Hematopoietic multipotent progenitor cell treated with erythropoietin and hydrocortisone succinate and interleukin-3 and kit ligand, for 17 days (in vitro differentiated cells): Measurements from ENCODE around the gene PRKACA.

Experiments used
- DNase-seq: peaks from one replicate; pipeline ENCODE4 v3.0.0-alpha.2; 2015; ENCODE audit warnings: low spot score

The PRKACA gene

DNA sequence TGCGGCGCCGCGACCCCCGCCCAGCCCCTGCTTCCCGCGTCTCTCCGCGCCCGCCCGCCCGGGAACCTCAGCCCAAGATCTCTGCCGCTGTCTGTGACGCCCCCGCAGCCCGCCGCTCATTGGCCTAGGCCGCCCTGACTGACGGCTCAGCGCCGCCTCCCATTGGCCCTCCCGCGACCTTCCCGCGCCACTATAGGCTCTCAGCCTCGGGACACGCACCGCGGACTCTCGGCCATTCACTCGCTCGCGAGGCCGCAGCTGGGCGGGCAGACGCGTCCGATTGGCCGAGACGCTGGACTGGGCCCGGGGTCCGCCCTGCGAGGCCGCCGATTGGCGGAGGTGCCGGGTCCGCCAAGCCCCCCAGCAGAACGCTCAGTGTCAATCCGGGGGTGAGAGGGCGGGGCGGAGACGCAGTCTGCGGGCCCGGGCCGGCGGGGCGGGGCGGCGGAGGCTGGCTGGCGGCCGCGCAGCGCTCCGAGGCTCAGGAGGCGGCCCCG lies at the start of gene PRKACA:
Gene PRKACA, minus strand, starts transcription at position 95 of the 497 bp plus-strand sequence. CDS start 215 bp downstream, outside the sequence.
- peak; percentile 96 for DNase-seq

DNA sequence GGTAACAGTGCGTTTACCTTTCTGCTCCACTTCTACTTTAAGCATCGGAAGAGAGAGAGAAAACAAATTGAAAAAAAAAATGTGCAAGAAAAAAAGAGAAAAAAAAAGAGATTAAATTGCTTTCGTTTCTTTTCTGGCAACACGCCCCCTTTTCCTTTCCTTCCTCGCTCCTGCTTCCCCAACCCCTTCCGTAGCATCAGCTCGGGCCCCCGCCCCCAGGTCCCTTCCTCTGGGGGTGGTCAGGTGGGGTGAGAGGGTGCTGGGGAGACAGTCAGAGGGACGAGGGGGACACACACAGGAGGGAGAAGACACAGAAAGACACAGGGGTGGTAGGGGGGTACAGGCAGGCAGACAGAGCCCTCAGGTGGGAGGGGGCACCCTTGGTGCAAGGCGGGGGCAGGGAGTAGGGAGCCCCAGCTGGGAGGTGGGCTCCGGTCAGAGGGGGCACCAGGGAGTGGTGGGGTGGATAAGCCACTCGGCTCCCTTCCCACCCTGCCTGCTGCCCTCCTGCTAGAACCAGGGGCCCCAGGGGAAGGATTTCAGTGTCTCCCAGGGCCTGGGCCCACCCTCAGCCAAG lies 49.5 kb upstream of the PRKACA start:
- DNase-seq: no peak

DNA sequence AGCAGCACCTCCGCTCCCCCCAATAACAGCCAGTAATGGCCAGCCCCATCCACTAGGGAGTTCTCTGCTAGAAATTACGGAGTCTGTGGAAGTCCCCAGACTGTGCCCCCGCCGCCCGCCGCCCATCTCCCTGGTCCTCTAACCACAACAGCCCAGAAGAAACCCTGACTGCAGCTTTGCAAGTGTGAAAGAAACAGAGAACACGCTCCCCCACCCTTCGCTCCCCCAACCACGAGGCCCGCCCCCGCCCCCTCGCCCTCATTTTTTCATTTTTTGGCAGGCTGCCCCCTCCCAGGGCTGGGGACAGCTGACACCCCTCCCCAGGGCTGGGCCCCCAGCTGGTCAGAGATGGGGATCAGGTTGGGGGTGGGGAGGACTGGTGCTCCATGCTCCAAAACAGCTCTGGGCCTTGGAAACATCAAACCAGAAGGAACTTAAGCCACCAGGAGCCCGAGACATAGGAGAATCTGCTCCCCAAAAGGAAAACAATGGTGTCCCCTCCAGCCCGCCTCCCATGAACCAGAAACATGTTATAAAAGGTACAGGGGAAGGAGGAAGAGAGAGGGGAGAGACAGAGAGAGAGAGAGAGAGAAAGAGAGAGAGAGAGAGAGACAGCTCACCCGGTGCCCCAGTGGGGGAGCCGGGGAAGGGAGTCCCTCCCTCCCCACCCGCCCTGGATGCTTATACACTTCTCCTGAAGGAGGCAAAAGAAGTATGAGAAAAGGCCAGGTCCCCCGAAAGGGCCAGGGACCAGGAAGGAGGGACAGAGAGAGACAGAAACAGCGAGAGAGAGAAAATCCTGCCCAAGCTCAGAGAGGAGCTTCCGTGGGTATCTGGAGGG lies 48.6 kb upstream of the PRKACA start:
- no peak for DNase-seq

DNA sequence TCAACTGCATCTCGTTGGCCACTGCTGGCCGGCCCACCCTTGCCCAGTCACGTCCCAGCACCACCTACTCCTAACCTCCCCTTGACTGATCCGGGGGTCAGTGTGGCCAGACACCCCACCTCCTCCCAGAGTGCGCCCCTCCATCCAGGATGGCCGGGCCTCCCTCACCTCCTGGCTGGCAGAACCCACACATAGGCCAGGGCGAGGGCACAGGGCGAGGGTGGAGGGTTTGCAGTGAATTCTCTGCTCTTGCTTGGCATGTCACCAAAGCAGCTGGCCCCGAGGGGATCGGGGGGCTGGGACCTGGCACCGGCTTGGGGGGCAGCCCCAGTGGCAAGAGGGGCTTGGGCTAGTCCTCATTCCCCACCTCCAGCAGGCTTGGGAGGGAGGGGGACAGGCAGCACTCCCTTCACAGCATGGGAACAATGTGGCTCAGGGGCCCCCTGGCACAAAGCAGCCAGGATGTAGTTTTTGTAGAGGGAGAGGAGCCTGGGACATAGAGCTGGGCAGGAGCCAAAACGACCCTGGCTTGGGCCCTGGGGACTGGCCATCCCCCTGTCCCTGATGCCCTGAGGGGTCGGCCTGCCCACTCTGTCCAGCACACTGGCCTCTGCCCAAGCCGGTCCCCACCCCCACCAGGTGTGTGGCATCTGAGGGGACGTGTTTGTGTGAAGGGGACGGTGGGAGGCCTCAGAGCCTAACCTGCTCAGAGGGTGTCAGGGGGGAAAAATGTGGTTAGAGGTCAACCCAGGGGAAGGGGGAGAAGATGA lies 47.3 kb upstream of the PRKACA start:
- DNase-seq: no peak

DNA sequence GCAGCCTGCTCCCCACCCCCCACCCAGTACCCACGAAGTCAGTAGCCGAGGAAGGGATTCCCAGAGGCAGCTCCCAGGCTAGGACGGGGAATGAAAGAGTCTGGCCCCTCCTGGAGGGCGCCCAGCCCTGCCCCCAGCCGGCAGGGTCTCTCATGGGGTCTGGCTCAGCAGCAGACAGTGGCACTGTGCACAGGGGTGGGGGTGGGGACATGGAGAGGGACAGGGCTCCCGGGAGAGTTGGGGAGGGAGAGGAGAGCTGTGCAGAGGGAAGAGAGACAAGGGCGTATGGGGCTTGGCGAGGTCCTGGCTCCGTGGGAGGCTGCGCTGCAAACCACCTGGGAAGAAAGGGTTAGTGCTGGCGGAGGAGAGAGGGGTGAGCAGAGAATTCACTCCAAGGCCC lies 46.5 kb upstream of the PRKACA start:
- no peak for DNase-seq

DNA sequence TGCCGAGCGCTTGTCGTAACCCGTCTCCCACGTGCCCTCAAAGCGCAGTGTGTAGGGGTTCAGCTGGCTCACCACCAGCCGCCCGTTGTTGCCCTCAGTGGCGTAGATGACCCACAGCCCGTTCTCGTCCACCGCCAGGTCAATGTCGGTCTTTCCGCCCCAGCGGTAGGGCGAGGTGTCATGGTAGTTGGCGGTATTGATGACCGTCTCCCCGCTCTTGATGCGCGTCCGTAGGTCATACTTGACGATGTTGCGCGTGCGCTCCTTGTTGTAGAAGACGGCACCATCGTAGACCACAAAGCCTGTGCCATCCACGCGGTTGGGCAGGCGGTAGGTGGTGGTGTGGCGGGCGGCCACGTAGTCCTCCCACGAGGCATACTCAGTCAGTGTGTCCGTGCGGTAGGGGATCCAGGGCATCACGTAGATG lies 45.3 kb upstream of the PRKACA start:
- no peak for DNase-seq

DNA sequence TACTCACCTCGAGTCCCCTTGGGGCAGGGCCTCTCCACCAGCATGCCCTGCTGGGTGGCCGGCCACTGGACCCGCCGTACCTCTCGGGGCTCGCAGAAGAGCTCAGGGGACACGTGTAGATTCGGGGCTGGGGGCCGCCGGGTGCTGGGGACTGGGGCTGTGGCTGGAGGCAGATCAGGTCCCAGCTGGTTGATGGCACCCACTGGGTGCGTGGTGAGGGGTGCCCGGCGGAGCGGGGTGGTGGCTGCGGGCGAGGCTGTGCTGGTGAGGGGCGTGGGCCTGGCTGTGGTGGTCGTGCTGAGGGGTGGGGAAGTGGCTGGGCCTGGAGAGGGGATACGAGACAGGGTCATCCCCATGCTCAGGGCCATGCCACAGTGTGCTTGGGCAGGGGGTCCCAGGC lies 43.7 kb upstream of the PRKACA start:
- DNase-seq: no peak

DNA sequence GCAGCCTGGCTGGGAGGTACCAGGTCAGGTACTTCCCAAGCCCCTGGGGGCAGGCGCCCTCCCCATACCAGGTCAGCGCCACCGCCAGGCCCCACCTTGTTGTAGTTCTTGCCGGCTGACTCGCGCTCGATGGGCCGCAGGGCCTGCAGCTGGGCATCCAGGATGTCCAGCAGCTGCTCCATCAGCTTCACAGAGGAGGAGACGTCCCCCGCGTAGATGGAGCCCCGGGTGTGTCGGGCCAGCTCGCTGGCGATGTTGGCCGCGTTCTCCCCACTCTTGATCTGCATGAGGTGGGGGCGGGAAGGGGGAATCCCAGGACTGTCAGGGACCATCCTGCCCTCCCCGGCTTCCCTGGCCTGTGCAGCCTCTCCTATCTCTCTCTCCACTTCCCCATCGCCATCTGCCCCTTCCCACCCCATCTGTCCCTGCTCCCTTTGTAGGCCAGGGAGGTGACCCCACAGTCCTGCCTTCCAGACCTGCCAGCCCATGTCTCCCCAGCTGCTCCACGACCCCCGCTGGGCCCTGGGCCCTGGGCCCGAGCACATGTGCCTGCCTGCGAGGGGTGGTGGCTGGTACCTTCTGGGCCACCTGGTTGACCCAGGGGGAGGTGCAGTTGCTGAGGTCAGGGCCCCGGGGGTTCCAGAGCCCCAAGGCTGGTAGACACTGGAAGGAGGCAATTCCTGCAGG lies 42.6 kb upstream of the PRKACA start:
- no peak for DNase-seq

DNA sequence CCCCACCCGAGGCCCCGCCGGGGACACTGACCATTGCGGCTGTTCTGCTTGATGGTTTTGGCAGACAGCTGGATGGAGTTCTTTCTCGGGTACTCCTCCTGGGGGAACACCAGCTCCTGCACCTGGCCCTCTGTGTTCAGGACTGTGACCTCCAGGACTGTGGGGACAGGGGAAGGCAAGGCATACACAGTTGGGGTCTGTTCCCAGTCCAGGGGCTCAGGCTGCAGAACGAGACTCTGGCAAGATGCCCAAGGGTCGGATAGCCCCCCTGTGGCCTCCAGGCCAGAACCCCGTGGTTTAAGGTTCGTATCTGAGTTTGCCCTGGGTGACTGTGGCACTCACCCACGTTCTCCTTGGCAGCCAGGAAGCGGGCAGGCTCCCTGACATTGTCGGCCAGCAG lies 41.5 kb upstream of the PRKACA start:
- DNase-seq: no peak

DNA sequence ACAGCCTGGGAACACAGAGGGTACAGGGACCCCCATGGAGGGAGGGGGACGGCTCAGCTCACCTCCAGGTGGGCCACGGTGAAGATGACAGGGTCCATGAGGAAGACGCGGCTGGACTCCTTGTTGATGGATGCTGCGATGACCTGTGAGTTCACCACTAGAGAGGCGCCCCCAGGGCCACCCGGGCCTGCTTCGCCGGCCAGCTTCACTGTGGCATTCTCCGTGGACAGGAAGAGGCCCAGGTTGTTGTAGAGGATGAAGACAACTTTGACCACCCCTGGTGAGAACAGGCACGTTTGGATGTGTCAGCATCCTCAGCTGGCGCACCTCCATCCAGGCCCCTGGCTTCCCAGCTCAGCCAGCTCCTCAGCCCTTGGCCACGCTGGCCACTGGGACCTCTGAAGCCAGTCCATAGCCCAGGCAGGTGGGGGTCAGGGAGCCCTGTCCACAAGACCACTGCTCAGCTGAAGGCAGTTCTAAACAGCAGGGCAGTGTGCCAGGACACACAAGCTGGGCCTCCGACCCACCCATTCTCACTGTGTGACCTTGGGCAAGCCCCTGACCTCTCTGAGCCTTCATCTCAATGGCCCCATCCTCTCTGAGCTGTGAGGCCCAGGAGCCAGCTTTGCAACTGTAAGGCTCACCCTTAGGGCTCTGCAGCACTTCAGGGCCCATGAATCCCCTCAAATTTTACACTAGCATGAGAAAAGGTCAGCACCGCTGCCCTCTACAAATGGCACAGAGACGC lies 40.9 kb upstream of the PRKACA start:
- DNase-seq: no peak

DNA sequence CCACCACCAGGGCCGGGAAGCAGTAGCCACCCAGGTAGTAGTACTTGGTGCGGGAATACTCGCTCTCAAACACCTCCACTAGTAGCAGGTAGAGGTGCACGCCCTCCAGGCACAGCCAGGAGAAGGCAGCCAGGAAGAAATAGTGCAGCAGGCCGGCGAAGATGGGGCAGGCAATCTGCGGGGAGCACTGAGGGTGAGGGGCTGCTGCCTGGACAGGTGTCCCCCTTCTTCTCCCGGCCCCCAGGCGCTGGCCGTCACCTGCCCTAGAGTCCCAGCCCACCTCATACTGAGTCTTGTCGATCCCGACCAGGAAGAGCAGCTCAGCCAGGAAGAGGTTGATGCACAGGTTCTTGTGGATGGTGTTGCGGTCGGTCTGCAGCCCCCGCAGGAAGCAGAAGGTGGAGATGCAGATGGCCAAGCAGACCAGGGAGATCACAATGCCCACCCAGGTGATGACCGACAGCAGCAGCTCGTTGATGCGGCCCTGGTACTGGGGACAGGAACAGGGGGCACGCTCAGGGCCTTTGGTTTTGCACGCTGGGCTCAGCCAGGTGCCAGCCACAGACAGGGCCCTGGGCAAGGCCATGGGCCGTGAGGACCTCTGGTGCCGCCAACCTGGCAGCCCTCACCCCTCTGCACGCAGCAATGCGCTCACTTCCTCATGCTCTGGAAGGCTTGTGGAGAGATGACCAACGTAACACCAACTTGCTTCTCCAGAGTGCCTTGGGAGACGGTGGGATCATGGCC lies 39.6 kb upstream of the PRKACA start:
- DNase-seq: no peak

DNA sequence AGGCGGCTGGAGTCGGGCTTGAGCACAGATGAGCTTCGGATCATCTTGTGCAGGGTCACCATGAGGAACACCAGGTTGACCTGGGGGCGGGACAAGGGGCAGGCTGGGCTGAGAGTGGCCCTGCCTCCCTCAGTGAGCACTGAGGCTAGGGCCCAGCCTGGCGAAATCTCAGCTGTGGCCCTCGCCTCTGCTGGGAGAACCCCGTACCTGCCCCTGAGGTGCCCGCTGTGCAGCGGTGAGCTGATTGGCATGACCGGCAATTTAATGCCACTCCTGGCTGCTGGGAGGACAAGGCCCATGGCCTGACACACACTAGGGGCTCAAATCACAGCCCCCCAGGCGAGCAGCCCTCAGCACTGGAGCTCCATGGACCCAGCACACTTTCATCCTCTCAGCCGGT lies 38.6 kb upstream of the PRKACA start:
- DNase-seq: no peak

DNA sequence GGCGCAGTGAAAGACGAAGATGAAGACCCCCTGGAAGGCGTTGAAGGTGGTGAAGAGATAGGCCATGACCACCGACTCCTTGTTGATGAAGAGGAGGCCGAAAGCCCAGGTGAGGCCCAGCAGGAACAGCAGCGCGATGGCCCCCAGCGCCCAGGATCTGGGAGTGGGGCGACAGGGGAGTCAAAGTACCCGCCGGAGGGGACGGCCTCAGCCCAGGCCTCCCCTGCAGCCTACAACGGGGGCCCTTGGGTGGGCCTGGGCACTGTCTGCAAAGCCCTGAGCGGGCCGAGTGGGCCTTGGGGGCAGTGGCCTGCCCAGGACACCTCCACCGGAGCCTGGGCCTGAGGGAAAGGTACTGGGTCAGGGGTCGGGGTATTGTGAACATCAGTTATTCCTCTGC lies 37.8 kb upstream of the PRKACA start:
- no peak for DNase-seq

DNA sequence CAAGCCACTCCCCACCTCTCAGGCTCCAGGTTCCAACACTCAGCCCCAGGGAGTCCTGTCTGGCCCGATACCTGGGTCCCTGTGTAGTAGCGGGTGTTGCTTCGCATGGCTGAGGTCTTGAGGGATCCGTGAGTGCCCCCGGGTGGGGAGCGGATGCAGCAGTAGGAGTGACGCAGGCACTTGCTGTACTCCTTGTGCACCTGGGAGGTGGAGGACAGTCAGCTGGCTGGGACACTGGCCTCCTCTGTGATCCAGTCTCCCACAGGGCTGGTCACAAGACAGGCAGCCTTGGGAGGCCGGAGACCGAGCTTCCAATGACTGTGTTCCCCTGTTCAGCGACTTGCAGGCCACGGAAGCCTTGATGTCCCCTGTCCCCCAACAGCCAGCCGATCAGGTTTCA lies 35.2 kb upstream of the PRKACA start:
- DNase-seq: no peak

DNA sequence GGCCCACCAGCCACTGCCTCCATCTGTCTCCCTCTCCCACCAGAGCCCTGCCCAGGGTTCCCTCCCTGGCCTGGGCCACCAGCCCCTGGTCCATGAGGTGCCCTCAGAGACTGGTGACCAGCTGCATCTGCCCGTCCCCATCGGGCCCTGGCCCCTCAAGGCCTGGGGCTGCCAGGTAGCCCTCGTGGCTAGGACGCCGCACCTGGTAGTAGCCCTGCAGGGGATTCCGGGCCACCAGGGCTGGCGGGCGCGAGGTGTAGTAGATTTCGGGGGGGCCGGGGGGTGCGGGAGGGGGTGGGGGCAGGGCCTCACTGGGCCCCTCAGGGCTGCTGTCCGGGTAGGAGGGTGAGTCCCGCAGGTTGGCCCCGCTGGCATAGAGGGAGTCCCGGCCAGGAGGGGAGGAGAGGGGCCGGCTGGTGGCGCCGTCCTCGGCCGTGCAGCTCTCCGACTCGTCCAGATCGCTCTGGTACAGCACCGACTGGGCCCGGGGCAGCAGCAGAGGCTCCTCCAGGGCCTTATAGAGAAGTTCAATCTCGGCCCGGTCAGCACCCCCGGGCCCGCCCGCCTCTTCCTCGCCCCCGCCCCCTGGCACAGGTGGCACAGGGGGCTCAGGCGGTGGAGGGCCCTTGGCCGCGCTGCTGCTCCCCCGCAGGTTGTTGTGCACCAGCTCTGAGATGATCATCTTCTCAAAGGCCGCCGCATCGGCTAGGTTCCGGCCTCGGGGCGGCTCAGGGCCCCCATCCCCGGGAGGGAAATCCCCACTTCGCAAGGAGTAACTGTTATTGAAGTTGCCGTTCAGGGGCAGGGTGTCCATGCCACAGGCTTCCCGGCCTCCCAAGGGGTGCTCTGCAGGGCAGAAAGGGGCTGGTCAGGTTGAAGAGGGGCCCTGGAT lies 33.5 kb upstream of the PRKACA start:
- DNase-seq: no peak

DNA sequence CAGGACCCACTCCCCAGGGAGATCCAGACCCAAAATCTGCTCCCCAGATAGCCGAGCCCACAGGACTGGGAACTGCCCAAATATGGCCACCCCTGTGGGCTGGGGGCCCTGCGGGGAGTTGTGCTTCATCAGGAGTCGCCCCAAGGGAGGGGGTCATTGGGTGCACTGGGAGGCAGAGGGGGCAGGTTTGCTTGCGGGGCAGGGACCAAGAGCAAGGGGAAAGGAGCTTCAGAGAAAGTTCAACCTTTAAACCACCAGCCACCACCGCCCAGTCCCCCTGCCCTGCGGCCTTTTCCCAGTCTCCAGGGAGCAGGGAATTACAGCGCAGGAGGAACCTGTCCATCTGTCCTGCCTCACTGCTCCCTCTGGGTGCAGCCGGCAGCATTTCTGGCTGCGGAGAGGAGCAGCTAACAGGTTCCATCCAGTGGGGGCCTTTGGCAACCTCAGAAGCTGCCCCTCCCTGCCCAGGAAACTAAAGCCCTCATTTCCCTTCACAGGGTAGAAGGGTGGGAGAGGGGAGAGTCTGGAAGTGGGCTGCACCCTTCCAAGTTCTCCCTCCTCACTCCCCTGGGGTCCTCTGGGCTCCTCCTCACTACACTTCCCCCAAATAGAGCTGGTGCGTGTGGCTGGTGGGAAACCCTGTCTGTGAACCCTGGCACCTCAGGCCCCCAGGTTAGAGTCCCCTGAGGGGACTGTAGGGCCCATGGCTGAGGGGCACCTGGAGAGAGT lies 32.6 kb upstream of the PRKACA start:
- DNase-seq: no peak

DNA sequence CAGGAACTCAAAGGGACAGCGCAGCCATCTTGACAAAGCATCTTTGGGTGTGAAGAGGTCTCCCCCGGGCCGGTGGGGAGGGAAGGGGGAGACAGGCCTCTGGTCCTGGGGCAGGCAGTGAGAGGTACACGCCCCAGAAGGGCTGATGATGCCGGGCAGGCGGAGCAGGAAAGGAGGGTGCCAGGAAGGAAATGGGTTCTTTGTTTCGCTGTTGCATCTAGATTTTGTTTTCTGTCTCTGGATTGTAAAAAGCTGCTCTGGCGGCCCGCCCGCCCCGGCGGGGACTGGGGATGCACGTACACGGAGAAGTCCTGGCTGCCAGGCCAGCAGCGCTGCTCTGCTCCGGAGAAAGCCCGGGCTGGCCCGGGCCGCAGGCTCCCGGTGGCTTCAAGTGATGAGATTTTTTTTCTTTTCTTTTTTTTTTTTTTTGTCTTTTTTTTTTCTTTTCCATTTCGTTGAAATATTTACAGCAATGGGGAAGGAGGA lies 32.0 kb upstream of the PRKACA start:
- DNase-seq: no peak

DNA sequence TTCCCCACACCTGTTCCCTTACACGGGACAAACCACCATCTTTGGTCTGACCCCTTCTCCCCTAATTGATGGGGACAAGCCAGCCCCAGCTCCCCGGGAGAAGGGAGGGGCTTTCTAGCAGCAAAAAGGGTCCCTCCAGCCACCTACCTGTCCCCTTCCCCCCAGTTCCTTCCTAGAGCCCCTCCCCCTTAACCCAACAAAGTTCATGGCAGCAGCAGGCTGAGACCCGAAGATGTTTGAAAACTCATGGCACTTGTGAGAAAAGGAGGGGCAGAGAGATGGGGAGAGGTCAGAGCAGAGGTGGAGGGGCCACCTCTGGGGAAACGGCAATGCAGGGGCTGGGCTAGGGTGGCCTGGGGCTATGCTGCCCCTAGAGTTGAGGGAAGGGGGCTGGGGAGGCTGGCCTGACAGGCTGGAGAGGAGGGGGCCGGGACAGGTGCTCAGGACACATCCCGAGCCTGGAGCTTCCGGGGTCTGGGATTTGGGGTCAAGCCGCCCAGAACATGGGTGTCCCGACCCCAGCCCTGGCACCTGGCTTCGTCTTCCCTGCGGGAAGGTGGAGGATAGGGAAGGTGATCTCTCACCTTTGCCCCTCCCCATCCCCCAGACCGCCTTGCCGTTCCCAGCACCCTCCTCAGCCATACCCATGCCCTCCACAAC lies 31.3 kb upstream of the PRKACA start:
- DNase-seq: no peak
